HepG2 (cell line): ENCODE data around the gene TRMT10C. TPM values are rescaled to one million over a fixed set of nuclear protein-coding genes. Genes with fewer than 3 reads are reported as not detected.

ENCODE experiments used
- ARHGAP35 ChIP-seq: sonication (generic); formaldehyde crosslinking; IDR thresholded peaks from 2 replicates; pipeline ENCODE4 v1.9.0; 2022; ENCODE audit warnings: mild to moderate bottlenecking, inconsistent platforms, moderate library complexity, missing genetic modification reagents, borderline replicate concordance
- ATF4 ChIP-seq, 2 experiments: fragments of 450-650 bp in 1 of 2; sonication (generic) in 1 of 2; formaldehyde crosslinking; IDR thresholded peaks; 2 replicates each; pipeline versions ENCODE4 v1.5.0 to v1.8.0; 2020 to 2022; ENCODE audit warnings: mild to moderate bottlenecking in 1 of 2, missing genetic modification reagents in 1 of 2
- EEA1 ChIP-seq: sonication (generic); formaldehyde crosslinking; IDR thresholded peaks from 2 replicates; pipeline ENCODE4 v1.5.1; 2020; ENCODE audit warnings: mild to moderate bottlenecking, missing genetic modification reagents, borderline replicate concordance
- EHMT2 ChIP-seq: fragments of 200-600 bp; sonication (generic); IDR thresholded peaks from 2 replicates; pipeline ENCODE4 v1.7.0; 2017; ENCODE audit warnings: antibody characterized with exemption, low read depth, low read length, borderline replicate concordance
- GLI4 ChIP-seq: sonication (generic); formaldehyde crosslinking; IDR thresholded peaks from 2 replicates; pipeline ENCODE4 v1.5.1; 2020; ENCODE audit warnings: missing genetic modification reagents, mild to moderate bottlenecking, moderate library complexity, borderline replicate concordance
- HNRNPLL ChIP-seq: fragments of 200-400 bp; formaldehyde crosslinking; IDR thresholded peaks from 2 replicates; pipeline ENCODE4 v1.6.1; 2017; ENCODE audit warnings: mild to moderate bottlenecking, low read depth, low read length; ENCODE audit not compliant: poor library complexity, severe bottlenecking
- HOXA9 ChIP-seq: sonication (generic); formaldehyde crosslinking; IDR thresholded peaks from 2 replicates; pipeline ENCODE4 v1.8.1; 2022; ENCODE audit warnings: missing genetic modification reagents, mild to moderate bottlenecking, moderate library complexity, borderline replicate concordance
- ISL2 ChIP-seq: sonication (generic); formaldehyde crosslinking; IDR thresholded peaks from 2 replicates; pipeline ENCODE4 v1.5.0; 2020; ENCODE audit warnings: missing genetic modification reagents
- KLF6 ChIP-seq: IDR thresholded peaks from 2 replicates; pipeline ENCODE4 v1.8.0; 2016; ENCODE audit warnings: missing biosample characterization, missing genetic modification reagents
- MIER2 ChIP-seq: IDR thresholded peaks from 2 replicates; pipeline ENCODE4 v1.6.1; 2016; ENCODE audit warnings: missing biosample characterization, missing genetic modification reagents
- MXD4 ChIP-seq: IDR thresholded peaks from 2 replicates; pipeline ENCODE4 v1.6.1; 2016; ENCODE audit warnings: mild to moderate bottlenecking, missing biosample characterization, missing genetic modification reagents
- PHF21A ChIP-seq: sonication (generic); formaldehyde crosslinking; IDR thresholded peaks from 2 replicates; pipeline ENCODE4 v1.5.0; 2020; ENCODE audit warnings: mild to moderate bottlenecking, missing genetic modification reagents
- RARA ChIP-seq: IDR thresholded peaks from 2 replicates; pipeline ENCODE4 v1.6.1; 2016; ENCODE audit warnings: missing genetic modification reagents, missing compliant biosample characterization
- RORA ChIP-seq: sonication (generic); formaldehyde crosslinking; IDR thresholded peaks from 2 replicates; pipeline ENCODE4 v1.5.0; 2020; ENCODE audit warnings: mild to moderate bottlenecking, missing genetic modification reagents, moderate library complexity
- XRCC5 ChIP-seq: fragments of 200-400 bp; formaldehyde crosslinking; optimal IDR thresholded peaks from 2 replicates; pipeline ENCODE3; 2017; ENCODE audit warnings: mild to moderate bottlenecking, low read length
- ZBTB20 ChIP-seq: sonication (generic); formaldehyde crosslinking; IDR thresholded peaks from 2 replicates; pipeline ENCODE4 v1.8.1; 2023; ENCODE audit warnings: missing genetic modification reagents, low read depth, mild to moderate bottlenecking, borderline replicate concordance
- ZFP36L2 ChIP-seq: sonication (generic); formaldehyde crosslinking; IDR thresholded peaks from 2 replicates; pipeline ENCODE4 v1.4.0; 2020; ENCODE audit warnings: missing genetic modification reagents
- ZMAT3 ChIP-seq: sonication (generic); formaldehyde crosslinking; conservative IDR thresholded peaks from 2 replicates; pipeline ENCODE4 v1.7.0; 2021; ENCODE audit warnings: missing genetic modification reagents
- ZMYM3 ChIP-seq: sonication (generic); formaldehyde crosslinking; IDR thresholded peaks from 2 replicates; pipeline ENCODE4 v1.5.1; 2020; ENCODE audit warnings: mild to moderate bottlenecking, missing genetic modification reagents
- ZNF496 ChIP-seq: sonication (generic); formaldehyde crosslinking; IDR thresholded peaks from 2 replicates; pipeline ENCODE4 v1.8.1; 2023; ENCODE audit warnings: mild to moderate bottlenecking, moderate library complexity, missing genetic modification reagents; ENCODE audit not compliant: insufficient replicate concordance
- ZNF510 ChIP-seq: sonication (generic); formaldehyde crosslinking; IDR thresholded peaks from 2 replicates; pipeline ENCODE4 v1.4.0; 2020; ENCODE audit warnings: low read depth, mild to moderate bottlenecking, missing genetic modification reagents
- ZNF83 ChIP-seq: sonication (generic); formaldehyde crosslinking; IDR thresholded peaks from 2 replicates; pipeline ENCODE4 v1.4.0; 2020; ENCODE audit warnings: missing genetic modification reagents, mild to moderate bottlenecking, borderline replicate concordance
- ZZZ3 ChIP-seq: sonication (generic); formaldehyde crosslinking; IDR thresholded peaks from 2 replicates; pipeline ENCODE4 v1.4.0; 2020; ENCODE audit warnings: missing genetic modification reagents, mild to moderate bottlenecking, borderline replicate concordance
- polyA plus RNA-seq, 8 experiments: library from polyadenylated mRNA; depleted of rRNA in 3 of 8; stranded (reverse) in 7 of 8; unstranded in 1 of 8; fragments of >200 nt; fragmentation: Illumina TruSeq in 4 of 8; extraction: Trizol in 4 of 8; gene quantifications; 2 replicates each; pipeline versions ENCODE4 v1.2.1 to v1.2.3, GENCODE V29; 2011 to 2016; ENCODE audit warnings: low read depth in 4 of 8, missing spikeins in 1 of 8, mixed read lengths in 1 of 8; ENCODE audit not compliant: insufficient read depth in 1 of 8
- total RNA-seq, 5 experiments: library from RNA; depleted of rRNA; stranded (reverse); fragments of >200 nt; fragmentation: Illumina TruSeq; extraction: Trizol; gene quantifications; 2 replicates each; pipeline ENCODE4 v1.2.3, GENCODE V29; 2016; ENCODE audit warnings: low read depth in 1 of 5
- TF ChIP-seq, protein P1 (sequence below): IDR thresholded peaks from 2 replicates; pipeline ENCODE4 v1.4.0; 2020; ENCODE audit warnings: mild to moderate bottlenecking, missing genetic modification reagents
- TF ChIP-seq, protein P2 (sequence below): sonication (generic); formaldehyde crosslinking; IDR thresholded peaks from 2 replicates; pipeline ENCODE4 v1.5.1; 2020; ENCODE audit warnings: missing genetic modification reagents, mild to moderate bottlenecking, borderline replicate concordance

TRMT10C gene
- total and polyA plus RNA-seq, 2 of the 13 experiments (the other 11 are each of a cell fraction or from before 2014, with no cell fraction given) = 10.8 to 39.2 TPM

- TF ChIP-seq, protein P1, sequence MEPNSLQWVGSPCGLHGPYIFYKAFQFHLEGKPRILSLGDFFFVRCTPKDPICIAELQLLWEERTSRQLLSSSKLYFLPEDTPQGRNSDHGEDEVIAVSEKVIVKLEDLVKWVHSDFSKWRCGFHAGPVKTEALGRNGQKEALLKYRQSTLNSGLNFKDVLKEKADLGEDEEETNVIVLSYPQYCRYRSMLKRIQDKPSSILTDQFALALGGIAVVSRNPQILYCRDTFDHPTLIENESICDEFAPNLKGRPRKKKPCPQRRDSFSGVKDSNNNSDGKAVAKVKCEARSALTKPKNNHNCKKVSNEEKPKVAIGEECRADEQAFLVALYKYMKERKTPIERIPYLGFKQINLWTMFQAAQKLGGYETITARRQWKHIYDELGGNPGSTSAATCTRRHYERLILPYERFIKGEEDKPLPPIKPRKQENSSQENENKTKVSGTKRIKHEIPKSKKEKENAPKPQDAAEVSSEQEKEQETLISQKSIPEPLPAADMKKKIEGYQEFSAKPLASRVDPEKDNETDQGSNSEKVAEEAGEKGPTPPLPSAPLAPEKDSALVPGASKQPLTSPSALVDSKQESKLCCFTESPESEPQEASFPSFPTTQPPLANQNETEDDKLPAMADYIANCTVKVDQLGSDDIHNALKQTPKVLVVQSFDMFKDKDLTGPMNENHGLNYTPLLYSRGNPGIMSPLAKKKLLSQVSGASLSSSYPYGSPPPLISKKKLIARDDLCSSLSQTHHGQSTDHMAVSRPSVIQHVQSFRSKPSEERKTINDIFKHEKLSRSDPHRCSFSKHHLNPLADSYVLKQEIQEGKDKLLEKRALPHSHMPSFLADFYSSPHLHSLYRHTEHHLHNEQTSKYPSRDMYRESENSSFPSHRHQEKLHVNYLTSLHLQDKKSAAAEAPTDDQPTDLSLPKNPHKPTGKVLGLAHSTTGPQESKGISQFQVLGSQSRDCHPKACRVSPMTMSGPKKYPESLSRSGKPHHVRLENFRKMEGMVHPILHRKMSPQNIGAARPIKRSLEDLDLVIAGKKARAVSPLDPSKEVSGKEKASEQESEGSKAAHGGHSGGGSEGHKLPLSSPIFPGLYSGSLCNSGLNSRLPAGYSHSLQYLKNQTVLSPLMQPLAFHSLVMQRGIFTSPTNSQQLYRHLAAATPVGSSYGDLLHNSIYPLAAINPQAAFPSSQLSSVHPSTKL (CRISPR knock-in tag) = peak; percentile 84
- TF ChIP-seq ISL2 (CRISPR knock-in tag) (peak; percentile 65), EEA1 (CRISPR knock-in tag) (no peak), ARHGAP35 (CRISPR knock-in tag) (no peak), EHMT2 (no peak), ZBTB20 (CRISPR knock-in tag) (no peak), RORA (no peak), ZMAT3 (CRISPR knock-in tag) (no peak), ZNF83 (CRISPR knock-in tag) (no peak), PHF21A (CRISPR knock-in tag) (peak; percentile 51), ATF4 (CRISPR knock-in tag; IDR thresholded peaks at IDR 0.05) (no peak), GLI4 (no peak), ZZZ3 (CRISPR knock-in tag) (no peak), ZFP36L2 (CRISPR knock-in tag) (no peak), MXD4 (CRISPR knock-in tag) (no peak), ZNF496 (no peak), XRCC5 (no peak), KLF6 (CRISPR knock-in tag) (no peak), MIER2 (CRISPR knock-in tag) (0 out of 2 replicates have a peak, but pooled peaks have one; percentile 22), HNRNPLL (no peak), ZNF510 (CRISPR knock-in tag) (no peak), HOXA9 (CRISPR knock-in tag) (no peak), RARA (CRISPR knock-in tag) (0 out of 2 replicates have a peak, but pooled peaks have one; percentile 27), ZMYM3 (peak; percentile 67; the same call in 1 of the 2 replicates)
- TF ChIP-seq, protein P2, sequence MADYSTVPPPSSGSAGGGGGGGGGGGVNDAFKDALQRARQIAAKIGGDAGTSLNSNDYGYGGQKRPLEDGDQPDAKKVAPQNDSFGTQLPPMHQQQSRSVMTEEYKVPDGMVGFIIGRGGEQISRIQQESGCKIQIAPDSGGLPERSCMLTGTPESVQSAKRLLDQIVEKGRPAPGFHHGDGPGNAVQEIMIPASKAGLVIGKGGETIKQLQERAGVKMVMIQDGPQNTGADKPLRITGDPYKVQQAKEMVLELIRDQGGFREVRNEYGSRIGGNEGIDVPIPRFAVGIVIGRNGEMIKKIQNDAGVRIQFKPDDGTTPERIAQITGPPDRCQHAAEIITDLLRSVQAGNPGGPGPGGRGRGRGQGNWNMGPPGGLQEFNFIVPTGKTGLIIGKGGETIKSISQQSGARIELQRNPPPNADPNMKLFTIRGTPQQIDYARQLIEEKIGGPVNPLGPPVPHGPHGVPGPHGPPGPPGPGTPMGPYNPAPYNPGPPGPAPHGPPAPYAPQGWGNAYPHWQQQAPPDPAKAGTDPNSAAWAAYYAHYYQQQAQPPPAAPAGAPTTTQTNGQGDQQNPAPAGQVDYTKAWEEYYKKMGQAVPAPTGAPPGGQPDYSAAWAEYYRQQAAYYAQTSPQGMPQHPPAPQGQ = no peak
Observed at GRCh38 chr3:101548527-101549105, 13.1 kb upstream of the TRMT10C start (continued).
